Superior temporal gyrus (tissue), 1 donor: ENCODE results near the gene TMEM220.

ENCODE experiments used
- DNase-seq: peaks from one replicate; pipeline ENCODE4 v3.0.0-alpha.2; 2016; ENCODE audit errors: extremely low spot score

The TMEM220 gene

GRCh38 chr17:10729334-10730193 is at the start of gene TMEM220:
TMEM220 (minus strand) TSS chr17:10730023; CDS start chr17:10729851, 172 bp downstream.
- peak; percentile 31 for DNase-seq

- no peak for DNase-seq
These were observed 49.8 kb upstream of the TMEM220 start for GRCh38 chr17:10779609-10780008.

GRCh38 chr17:10777890-10778289 is 48.1 kb upstream of the TMEM220 start:
- no peak for DNase-seq

GRCh38 chr17:10777131-10777807 is 47.4 kb upstream of the TMEM220 start:
- DNase-seq, result no peak

- DNase-seq, result no peak
These were observed 46.6 kb upstream of the TMEM220 start for GRCh38 chr17:10776381-10776780.

- DNase-seq, result no peak
These were observed 46.0 kb upstream of the TMEM220 start for GRCh38 chr17:10775740-10776356.

- DNase-seq, result no peak
These were observed 45.2 kb upstream of the TMEM220 start for GRCh38 chr17:10775058-10775457.

GRCh38 chr17:10773391-10773790 is 43.6 kb upstream of the TMEM220 start:
- DNase-seq, result no peak

GRCh38 chr17:10772425-10773380 is 42.9 kb upstream of the TMEM220 start:
- no peak for DNase-seq

- DNase-seq, result no peak
These were observed 41.3 kb upstream of the TMEM220 start for GRCh38 chr17:10771148-10771547.

GRCh38 chr17:10769840-10770239 is 40.0 kb upstream of the TMEM220 start:
- no peak for DNase-seq

- DNase-seq, result no peak
These were observed 39.0 kb upstream of the TMEM220 start for GRCh38 chr17:10768750-10769251.

GRCh38 chr17:10767232-10767631 is 37.4 kb upstream of the TMEM220 start:
- no peak for DNase-seq

GRCh38 chr17:10762037-10762436 is 32.2 kb upstream of the TMEM220 start:
- DNase-seq, result no peak

GRCh38 chr17:10761281-10761680 is 31.5 kb upstream of the TMEM220 start:
- DNase-seq, result no peak

- no peak for DNase-seq
These were observed 28.2 kb upstream of the TMEM220 start for GRCh38 chr17:10758062-10758461.

GRCh38 chr17:10757647-10758046 is 27.8 kb upstream of the TMEM220 start:
- DNase-seq, result no peak

- DNase-seq, result no peak
These were observed 27.2 kb upstream of the TMEM220 start for GRCh38 chr17:10757067-10757466.

- DNase-seq, result no peak
These were observed 26.8 kb upstream of the TMEM220 start for GRCh38 chr17:10756619-10757018.

- DNase-seq, result no peak
These were observed 26.4 kb upstream of the TMEM220 start for GRCh38 chr17:10756185-10756584.

GRCh38 chr17:10755592-10756127 is 25.8 kb upstream of the TMEM220 start:
- no peak for DNase-seq
